SK-N-SH (cell line): ENCODE measurements around the gene CAPS2. TPM values are rescaled to one million over a fixed set of nuclear protein-coding genes. Genes with fewer than 3 reads are reported as not detected.

Source experiments
- CTCF ChIA-PET: fragments of 300-600, 350-600 bp; formaldehyde crosslinking; extraction: SDS; loops from one replicate; lab custom pipeline; 2021; lab: Yijun Ruan, JAX
- POLR2A ChIA-PET: fragments of 350-600 bp; sonication (Branson Sonifier 250); formaldehyde crosslinking; extraction: SDS; loops from one replicate; lab custom pipeline; 2020; ENCODE audit warnings: antibody characterized with exemption, inconsistent platforms; lab: Yijun Ruan, JAX
- DNase-seq: peaks from one replicate; pipeline ENCODE4 v3.0.0; 2012
- H2AFZ ChIP-seq: fragments of 200-600 bp; sonication (generic); 2 replicates; pipeline ENCODE4 v1.8.1; 2016; ENCODE audit warnings: antibody characterized with exemption, mild to moderate bottlenecking, low read depth
- H3F3A ChIP-seq: fragments of 200-600 bp; sonication (generic); replicated peaks from 2 replicates; pipeline ENCODE3; 2016; ENCODE audit warnings: antibody characterized with exemption, mild to moderate bottlenecking; ENCODE audit not compliant: insufficient read depth
- H3K27ac ChIP-seq, 2 experiments: fragments of 200-500 bp in 1 of 2; fragments of 200-600 bp in 1 of 2; sonication (Bioruptor generic) in 1 of 2; sonication (generic), shearing (Covaris generic) in 1 of 2; 2 replicates each; pipeline versions ENCODE4 v1.5.1 to v1.6.1; 2014 to 2016; ENCODE audit warnings: low read depth in 2 of 2, inconsistent platforms in 1 of 2, low read length in 1 of 2, mild to moderate bottlenecking in 1 of 2, mixed read lengths in 1 of 2
- H3K27me3 ChIP-seq: fragments of 200-600 bp; sonication (generic), shearing (Covaris generic); 2 replicates; pipeline ENCODE4 v1.6.1; 2016; ENCODE audit warnings: mixed run types; ENCODE audit not compliant: insufficient read depth
- H3K36me3 ChIP-seq, 2 experiments: fragments of 200-500 bp in 1 of 2; fragments of 200-600 bp in 1 of 2; sonication (Bioruptor generic) in 1 of 2; sonication (generic) in 1 of 2; replicated peaks in 1 of 2; 2 replicates each; pipeline versions ENCODE3 to v1.5.1; 2014 to 2016; ENCODE audit warnings: low read length in 1 of 2, mild to moderate bottlenecking in 1 of 2; ENCODE audit not compliant: insufficient read depth in 2 of 2, control insufficient read depth in 1 of 2
- H3K4me1 ChIP-seq, 2 experiments: fragments of 200-500 bp in 1 of 2; fragments of 200-600 bp in 1 of 2; sonication (Bioruptor generic) in 1 of 2; sonication (generic), shearing (Covaris generic) in 1 of 2; 2 replicates each; pipeline versions ENCODE4 v1.5.1 to v1.6.1; 2014 to 2016; ENCODE audit warnings: low read depth in 1 of 2, low read length in 1 of 2, mixed run types in 1 of 2; ENCODE audit not compliant: insufficient read depth in 2 of 2, control insufficient read depth in 1 of 2
- H3K4me2 ChIP-seq: fragments of 200-600 bp; sonication (generic), shearing (Covaris generic); 2 replicates; pipeline ENCODE4 v1.6.1; 2017; ENCODE audit warnings: mixed run types
- H3K4me3 ChIP-seq, 2 experiments: fragments of 200-500 bp in 1 of 2; fragments of 200-600 bp in 1 of 2; sonication (Bioruptor generic) in 1 of 2; sonication (generic), shearing (Covaris generic) in 1 of 2; 2 replicates each; pipeline versions ENCODE4 v1.5.1 to v1.8.1; 2014 to 2016; ENCODE audit warnings: low read depth in 2 of 2, inconsistent platforms in 1 of 2, low read length in 1 of 2, mild to moderate bottlenecking in 1 of 2, mixed read lengths in 1 of 2, moderate library complexity in 1 of 2
- H3K79me2 ChIP-seq: fragments of 200-600 bp; sonication (generic); 2 replicates; pipeline ENCODE4 v1.8.1; 2017; ENCODE audit warnings: mild to moderate bottlenecking; ENCODE audit not compliant: insufficient read depth
- H3K9ac ChIP-seq: fragments of 200-600 bp; sonication (generic); 2 replicates; pipeline ENCODE4 v1.6.1; 2017; ENCODE audit warnings: mixed run types
- H3K9me2 ChIP-seq: fragments of 200-600 bp; sonication (generic); 2 replicates; pipeline ENCODE4 v1.6.1; 2017; ENCODE audit warnings: mixed run types
- H3K9me3 ChIP-seq: fragments of 200-600 bp; sonication (generic); 2 replicates; pipeline ENCODE4 v1.6.1; 2017; ENCODE audit warnings: mixed run types, mild to moderate bottlenecking, moderate library complexity
- H4K20me1 ChIP-seq: fragments of 200-600 bp; sonication (generic); 2 replicates; pipeline ENCODE4 v1.6.1; 2017; ENCODE audit warnings: mild to moderate bottlenecking, mixed run types; ENCODE audit not compliant: insufficient read depth
- CHD2 ChIP-seq: fragments of 150-350 bp; IDR thresholded peaks from 2 replicates; pipeline ENCODE4 v1.6.1; 2018; ENCODE audit warnings: low read length; ENCODE audit not compliant: partially characterized antibody
- FOXM1 ChIP-seq: IDR thresholded peaks from 2 replicates; pipeline ENCODE4 v1.4.0; 2012; ENCODE audit warnings: low read depth, mild to moderate bottlenecking
- GABPA ChIP-seq: IDR thresholded peaks from 2 replicates; pipeline ENCODE4 v1.4.0; 2012; ENCODE audit warnings: low read depth, mild to moderate bottlenecking
- JUND ChIP-seq: IDR thresholded peaks from 2 replicates; pipeline ENCODE4 v1.4.0; 2012
- MXI1 ChIP-seq: IDR thresholded peaks from 2 replicates; pipeline ENCODE4 v1.6.1; 2012; ENCODE audit warnings: mild to moderate bottlenecking, low read depth, low read length, improper control_type of control experiment
- NFIC ChIP-seq: IDR thresholded peaks from 2 replicates; pipeline ENCODE4 v1.4.0; 2012; ENCODE audit warnings: borderline replicate concordance
- POLR2AphosphoS5 ChIP-seq: IDR thresholded peaks from 2 replicates; pipeline ENCODE4 v1.6.1; 2012; ENCODE audit warnings: low read depth, low read length
- RAD21 ChIP-seq: IDR thresholded peaks from 2 replicates; pipeline ENCODE4 v1.6.1; 2012; ENCODE audit warnings: mild to moderate bottlenecking, low read length
- RCOR1 ChIP-seq: fragments of 150-350 bp; IDR thresholded peaks from 2 replicates; pipeline ENCODE4 v1.6.1; 2017; ENCODE audit warnings: antibody characterized with exemption, low read length
- RXRA ChIP-seq: IDR thresholded peaks from 2 replicates; pipeline ENCODE4 v1.4.0; 2012; ENCODE audit warnings: low read depth, mild to moderate bottlenecking, borderline replicate concordance
- SMC3 ChIP-seq: IDR thresholded peaks from 2 replicates; pipeline ENCODE4 v1.6.1; 2012; ENCODE audit warnings: low read depth, low read length, improper control_type of control experiment
- TAF1 ChIP-seq: IDR thresholded peaks from 2 replicates; pipeline ENCODE4 v1.6.1; 2012; ENCODE audit warnings: low read depth, mild to moderate bottlenecking, low read length, moderate library complexity, borderline replicate concordance
- TCF12 ChIP-seq: IDR thresholded peaks from 2 replicates; pipeline ENCODE4 v1.4.0; 2012
- TEAD4 ChIP-seq: IDR thresholded peaks from 2 replicates; pipeline ENCODE4 v1.4.0; 2012; ENCODE audit warnings: mild to moderate bottlenecking, borderline replicate concordance; ENCODE audit not compliant: insufficient read depth
- YY1 ChIP-seq: IDR thresholded peaks from 2 replicates; pipeline ENCODE4 v1.4.0; 2012; ENCODE audit warnings: low read depth, mild to moderate bottlenecking
- WGBS: methylation state at CpG from one replicate; pipeline ENCODE4 v1.1.6; 2017; ENCODE audit warnings: low lambda C conversion rate; 5-methylcytosine and 5-hydroxymethylcytosine counted together
- polyA plus RNA-seq, 3 experiments: library from polyadenylated mRNA; depleted of rRNA; stranded (reverse); fragments of >200 nt; gene quantifications; 2 replicates each; pipeline ENCODE4 v1.2.3, GENCODE V29; 2012
- TF ChIP-seq, protein P1 (sequence below): IDR thresholded peaks from 2 replicates; pipeline ENCODE4 v1.6.1; 2012; ENCODE audit warnings: mild to moderate bottlenecking, low read depth, low read length, moderate library complexity
- TF ChIP-seq, protein P2 (sequence below): IDR thresholded peaks from 2 replicates; pipeline ENCODE4 v1.4.0; 2012; ENCODE audit warnings: low read depth, borderline replicate concordance
- TF ChIP-seq, protein P3 (sequence below): IDR thresholded peaks from 2 replicates; pipeline ENCODE4 v1.4.0; 2012; ENCODE audit warnings: low read depth, borderline replicate concordance
- TF ChIP-seq, protein P4 (sequence below): IDR thresholded peaks from 2 replicates; pipeline ENCODE4; 2012
- TF ChIP-seq, protein P5 (sequence below): IDR thresholded peaks from 2 replicates; pipeline ENCODE4 v1.4.0; 2012; ENCODE audit warnings: low read depth

CAPS2 gene
- polyA plus RNA-seq, 1 of the 3 experiments (the other 2 are of a cell fraction), result 5.7 TPM

DNA sequence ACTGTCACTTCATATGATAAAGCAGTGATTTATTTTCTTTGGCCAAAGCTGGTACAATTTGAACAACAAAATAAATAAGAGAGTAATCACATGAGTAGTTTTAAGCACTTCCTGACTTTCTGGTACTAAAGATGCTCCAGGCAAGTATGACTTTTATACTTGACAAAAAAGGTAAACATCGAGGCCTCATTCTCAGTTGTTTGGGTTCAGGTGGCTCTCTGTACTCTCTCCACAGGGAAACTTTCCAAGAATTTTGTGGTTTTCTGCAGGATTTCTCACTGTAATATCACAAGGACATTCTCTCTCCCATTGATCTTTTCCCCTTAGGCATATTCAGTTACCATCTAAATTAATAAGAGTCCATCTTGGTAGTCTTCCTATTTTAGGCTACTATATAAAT lies 93.9 kb downstream of the CAPS2 start:
- no peak for TF ChIP-seq TEAD4
- TF ChIP-seq FOXM1, result no peak
- TF ChIP-seq, protein P1, sequence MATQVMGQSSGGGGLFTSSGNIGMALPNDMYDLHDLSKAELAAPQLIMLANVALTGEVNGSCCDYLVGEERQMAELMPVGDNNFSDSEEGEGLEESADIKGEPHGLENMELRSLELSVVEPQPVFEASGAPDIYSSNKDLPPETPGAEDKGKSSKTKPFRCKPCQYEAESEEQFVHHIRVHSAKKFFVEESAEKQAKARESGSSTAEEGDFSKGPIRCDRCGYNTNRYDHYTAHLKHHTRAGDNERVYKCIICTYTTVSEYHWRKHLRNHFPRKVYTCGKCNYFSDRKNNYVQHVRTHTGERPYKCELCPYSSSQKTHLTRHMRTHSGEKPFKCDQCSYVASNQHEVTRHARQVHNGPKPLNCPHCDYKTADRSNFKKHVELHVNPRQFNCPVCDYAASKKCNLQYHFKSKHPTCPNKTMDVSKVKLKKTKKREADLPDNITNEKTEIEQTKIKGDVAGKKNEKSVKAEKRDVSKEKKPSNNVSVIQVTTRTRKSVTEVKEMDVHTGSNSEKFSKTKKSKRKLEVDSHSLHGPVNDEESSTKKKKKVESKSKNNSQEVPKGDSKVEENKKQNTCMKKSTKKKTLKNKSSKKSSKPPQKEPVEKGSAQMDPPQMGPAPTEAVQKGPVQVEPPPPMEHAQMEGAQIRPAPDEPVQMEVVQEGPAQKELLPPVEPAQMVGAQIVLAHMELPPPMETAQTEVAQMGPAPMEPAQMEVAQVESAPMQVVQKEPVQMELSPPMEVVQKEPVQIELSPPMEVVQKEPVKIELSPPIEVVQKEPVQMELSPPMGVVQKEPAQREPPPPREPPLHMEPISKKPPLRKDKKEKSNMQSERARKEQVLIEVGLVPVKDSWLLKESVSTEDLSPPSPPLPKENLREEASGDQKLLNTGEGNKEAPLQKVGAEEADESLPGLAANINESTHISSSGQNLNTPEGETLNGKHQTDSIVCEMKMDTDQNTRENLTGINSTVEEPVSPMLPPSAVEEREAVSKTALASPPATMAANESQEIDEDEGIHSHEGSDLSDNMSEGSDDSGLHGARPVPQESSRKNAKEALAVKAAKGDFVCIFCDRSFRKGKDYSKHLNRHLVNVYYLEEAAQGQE, result no peak
- no peak for TF ChIP-seq TAF1
- no peak for TF ChIP-seq NFIC
- TF ChIP-seq TCF12, result no peak
- TF ChIP-seq GABPA, result no peak
- TF ChIP-seq, protein P2, sequence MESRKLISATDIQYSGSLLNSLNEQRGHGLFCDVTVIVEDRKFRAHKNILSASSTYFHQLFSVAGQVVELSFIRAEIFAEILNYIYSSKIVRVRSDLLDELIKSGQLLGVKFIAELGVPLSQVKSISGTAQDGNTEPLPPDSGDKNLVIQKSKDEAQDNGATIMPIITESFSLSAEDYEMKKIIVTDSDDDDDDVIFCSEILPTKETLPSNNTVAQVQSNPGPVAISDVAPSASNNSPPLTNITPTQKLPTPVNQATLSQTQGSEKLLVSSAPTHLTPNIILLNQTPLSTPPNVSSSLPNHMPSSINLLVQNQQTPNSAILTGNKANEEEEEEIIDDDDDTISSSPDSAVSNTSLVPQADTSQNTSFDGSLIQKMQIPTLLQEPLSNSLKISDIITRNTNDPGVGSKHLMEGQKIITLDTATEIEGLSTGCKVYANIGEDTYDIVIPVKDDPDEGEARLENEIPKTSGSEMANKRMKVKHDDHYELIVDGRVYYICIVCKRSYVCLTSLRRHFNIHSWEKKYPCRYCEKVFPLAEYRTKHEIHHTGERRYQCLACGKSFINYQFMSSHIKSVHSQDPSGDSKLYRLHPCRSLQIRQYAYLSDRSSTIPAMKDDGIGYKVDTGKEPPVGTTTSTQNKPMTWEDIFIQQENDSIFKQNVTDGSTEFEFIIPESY, result no peak
- TF ChIP-seq MXI1, result no peak
- TF ChIP-seq, protein P3, sequence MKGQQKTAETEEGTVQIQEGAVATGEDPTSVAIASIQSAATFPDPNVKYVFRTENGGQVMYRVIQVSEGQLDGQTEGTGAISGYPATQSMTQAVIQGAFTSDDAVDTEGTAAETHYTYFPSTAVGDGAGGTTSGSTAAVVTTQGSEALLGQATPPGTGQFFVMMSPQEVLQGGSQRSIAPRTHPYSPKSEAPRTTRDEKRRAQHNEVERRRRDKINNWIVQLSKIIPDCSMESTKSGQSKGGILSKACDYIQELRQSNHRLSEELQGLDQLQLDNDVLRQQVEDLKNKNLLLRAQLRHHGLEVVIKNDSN, result no peak
- no peak for TF ChIP-seq RAD21
- TF ChIP-seq YY1, result no peak
- no peak for TF ChIP-seq POLR2AphosphoS5
- no peak for TF ChIP-seq CHD2
- TF ChIP-seq RCOR1, result no peak
- TF ChIP-seq, protein P4, sequence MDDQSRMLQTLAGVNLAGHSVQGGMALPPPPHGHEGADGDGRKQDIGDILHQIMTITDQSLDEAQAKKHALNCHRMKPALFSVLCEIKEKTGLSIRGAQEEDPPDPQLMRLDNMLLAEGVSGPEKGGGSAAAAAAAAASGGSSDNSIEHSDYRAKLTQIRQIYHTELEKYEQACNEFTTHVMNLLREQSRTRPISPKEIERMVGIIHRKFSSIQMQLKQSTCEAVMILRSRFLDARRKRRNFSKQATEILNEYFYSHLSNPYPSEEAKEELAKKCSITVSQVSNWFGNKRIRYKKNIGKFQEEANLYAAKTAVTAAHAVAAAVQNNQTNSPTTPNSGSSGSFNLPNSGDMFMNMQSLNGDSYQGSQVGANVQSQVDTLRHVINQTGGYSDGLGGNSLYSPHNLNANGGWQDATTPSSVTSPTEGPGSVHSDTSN, result no peak
- no peak for TF ChIP-seq SMC3
- TF ChIP-seq, protein P5, sequence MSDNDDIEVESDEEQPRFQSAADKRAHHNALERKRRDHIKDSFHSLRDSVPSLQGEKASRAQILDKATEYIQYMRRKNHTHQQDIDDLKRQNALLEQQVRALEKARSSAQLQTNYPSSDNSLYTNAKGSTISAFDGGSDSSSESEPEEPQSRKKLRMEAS, result no peak
- TF ChIP-seq JUND, result no peak
- TF ChIP-seq RXRA, result no peak
- H3K9ac ChIP-seq, result no peak overlapping the region
- no peaks in the 10 kb centered on the region for H3K79me2 ChIP-seq
- no peak overlapping the region for H3K27ac ChIP-seq
- H2AFZ ChIP-seq, result no peak overlapping the region
- WGBS, result 0% methylated on average over 1 of the region's 1 CpG
- no peak for DNase-seq
- no peak overlapping the region for H3K4me2 ChIP-seq
- no peaks in the 10 kb centered on the region for H3K27me3 ChIP-seq
- H3K9me3 ChIP-seq, result peaks cover 14% of the 10 kb centered on the region; the same call in 1 of the 2 replicates
- H4K20me1 ChIP-seq, result no peaks in the 10 kb centered on the region
- no peaks in the 10 kb centered on the region for H3K4me1 ChIP-seq
- no peaks in the 10 kb centered on the region for H3K9me2 ChIP-seq
- H3F3A ChIP-seq, result no peaks in the 10 kb centered on the region
- no peaks in the 10 kb centered on the region for H3K36me3 ChIP-seq
- CTCF ChIA-PET, result no interaction called here
- POLR2A ChIA-PET, result no interaction called here
- H3K4me3 ChIP-seq, result no peak overlapping the region
